GM12878 (cell line): Measurements from ENCODE around the gene ZMIZ1. TPM values are rescaled to one million over a fixed set of nuclear protein-coding genes. Genes with fewer than 3 reads are reported as not detected.

Experiments used
- ATAC-seq: fragments of 200-7000 bp; cut with Tn5 transposase; 3 replicates; pipeline ENCODE4 v1.9.1; 2020; ENCODE audit warnings: mild to moderate bottlenecking, moderate library complexity
- BruUV-seq: library from RNA; stranded (reverse); fragments of 400-500 nt; replicated peaks from 2 replicates; lab custom pipeline; 2021; lab: Mats Ljungman, UMichigan
- CTCF ChIA-PET: fragments of 300-600 bp; sonication (Branson Sonifier 250); formaldehyde crosslinking; extraction: SDS; loops from one replicate; lab custom pipeline; 2021; ENCODE audit warnings: inconsistent platforms; lab: Yijun Ruan, JAX
- POLR2A ChIA-PET: fragments of 350-600 bp; formaldehyde crosslinking; extraction: SDS; loops from one replicate; lab custom pipeline; 2021; ENCODE audit warnings: inconsistent platforms; lab: Charles Lee
- RAD21 ChIA-PET: fragments of 300-600 bp; sonication (Branson Sonifier 250); formaldehyde crosslinking; loops from one replicate; lab custom pipeline; 2023; ENCODE audit warnings: antibody characterized with exemption; ENCODE audit not compliant: unreplicated experiment; lab: Charles Lee
- SMC1A ChIA-PET: fragments of 300-600 bp; sonication (Branson Sonifier 250); formaldehyde crosslinking; loops from one replicate; lab custom pipeline; 2023; ENCODE audit not compliant: unreplicated experiment, uncharacterized antibody; lab: Charles Lee
- DNase-seq: peaks from one replicate; pipeline ENCODE4 v3.0.0-alpha.2; 2011; ENCODE audit warnings: low read depth, low spot score
- FAIRE-seq: peaks from 3 replicates; lab custom pipeline; 2011; peaks lifted over from hg19 to GRCh38; lab: Jason Lieb, UNC
- H2AFZ ChIP-seq: 2 replicates; pipeline ENCODE4 v1.6.0; 2011; ENCODE audit warnings: low read depth, low read length, control low read depth; ENCODE audit not compliant: control insufficient read depth
- H3K27ac ChIP-seq: 2 replicates; pipeline ENCODE4 v1.5.1; 2011; ENCODE audit warnings: control low read depth; ENCODE audit not compliant: control insufficient read depth, insufficient read depth
- H3K27me3 ChIP-seq, 2 experiments: replicated peaks in 1 of 2; 2 replicates each; pipeline versions ENCODE4 v1.6.0 to v1.6.1; 2011; ENCODE audit warnings: low read length in 1 of 2; ENCODE audit not compliant: control insufficient read depth in 2 of 2, insufficient read depth in 2 of 2
- H3K36me3 ChIP-seq, 2 experiments: 2 replicates each; pipeline ENCODE4 v1.5.1; 2011; ENCODE audit warnings: low read length in 1 of 2; ENCODE audit not compliant: control insufficient read depth in 2 of 2, insufficient read depth in 2 of 2
- H3K4me1 ChIP-seq: 2 replicates; pipeline ENCODE4 v1.6.1; 2011; ENCODE audit warnings: mild to moderate bottlenecking, low read length, moderate library complexity, mixed read lengths; ENCODE audit not compliant: control insufficient read depth, insufficient read depth
- H3K4me2 ChIP-seq: 2 replicates; pipeline ENCODE4 v1.6.0; 2011; ENCODE audit warnings: control low read depth; ENCODE audit not compliant: control insufficient read depth, insufficient read depth
- H3K4me3 ChIP-seq: fragments of 200-600 bp; sonication (generic); 2 replicates; pipeline ENCODE4 v1.5.1; 2016
- H3K79me2 ChIP-seq: 2 replicates; pipeline ENCODE4 v1.6.0; 2011; ENCODE audit warnings: low read length; ENCODE audit not compliant: control insufficient read depth, insufficient read depth
- H3K9ac ChIP-seq: 2 replicates; pipeline ENCODE4 v1.8.0; 2011; ENCODE audit warnings: low read length, control low read depth, mixed read lengths; ENCODE audit not compliant: control insufficient read depth, insufficient read depth
- H3K9me3 ChIP-seq: replicated peaks from 3 replicates; pipeline ENCODE4 v1.5.1; 2011; ENCODE audit warnings: mild to moderate bottlenecking, low read length; ENCODE audit not compliant: control insufficient read depth, insufficient read depth
- H4K20me1 ChIP-seq: 2 replicates; pipeline ENCODE4 v1.6.0; 2011; ENCODE audit not compliant: control insufficient read depth, insufficient read depth
- BRCA1 ChIP-seq: IDR thresholded peaks from 2 replicates; pipeline ENCODE4 v1.6.1; 2011; ENCODE audit warnings: low read depth, low read length, improper control_type of control experiment
- HDAC6 ChIP-seq: fragments of 200-600 bp; sonication (generic); IDR thresholded peaks from one replicate; pipeline ENCODE4 v1.8.0; 2017; ENCODE audit warnings: antibody characterized with exemption; ENCODE audit not compliant: unreplicated experiment
- MAX ChIP-seq: IDR thresholded peaks from 2 replicates; pipeline ENCODE4 v1.6.1; 2012; ENCODE audit warnings: low read depth, low read length, improper control_type of control experiment
- REST ChIP-seq: IDR thresholded peaks from 2 replicates; pipeline ENCODE4 v1.6.1; 2012; ENCODE audit warnings: mild to moderate bottlenecking, low read depth, low read length
- SKIL ChIP-seq: fragments of 450-650 bp; IDR thresholded peaks from 2 replicates; pipeline ENCODE4 v1.6.1; 2017; ENCODE audit warnings: mild to moderate bottlenecking, low read depth, inconsistent platforms; ENCODE audit not compliant: poor library complexity, severe bottlenecking
- SUPT20H ChIP-seq: IDR thresholded peaks from 2 replicates; pipeline ENCODE4 v1.6.1; 2011; ENCODE audit warnings: low read depth, mild to moderate bottlenecking, low read length, moderate library complexity, borderline replicate concordance; ENCODE audit not compliant: control insufficient read depth
- ZNF217 ChIP-seq: fragments of 450-650 bp; IDR thresholded peaks from 2 replicates; pipeline ENCODE4 v1.6.1; 2017; ENCODE audit warnings: antibody characterized with exemption, mild to moderate bottlenecking
- WGBS: methylation state at CpG from one replicate; pipeline ENCODE4 v1.1.6; 2016; ENCODE audit warnings: low lambda C conversion rate; ENCODE audit not compliant: insufficient replicate concordance, insufficient coverage; ENCODE audit errors: missing lambda C conversion rate; 5-methylcytosine and 5-hydroxymethylcytosine counted together
- in situ Hi-C: fragments of 300-500 bp; cut with MboI; formaldehyde crosslinking; loops from 9 replicates; pipeline ENCODE4 v1.14.3; 2018; ENCODE audit warnings: mixed read lengths
- intact Hi-C: fragments of 100-400 bp; cut with micrococcal nuclease; formaldehyde crosslinking; loops from one replicate; pipeline ENCODE4 v1.14.2; 2022; ENCODE audit not compliant: unreplicated experiment
- polyA plus RNA-seq, 11 experiments: library from polyadenylated mRNA; depleted of rRNA in 4 of 11; unstranded in 6 of 11; stranded (reverse) in 5 of 11; fragments of >200 nt; fragmentation: Nextera tagmentation in 4 of 11; fragmentation: Illumina TruSeq in 1 of 11; extraction: Ambion mirVana in 4 of 11; extraction: Trizol in 1 of 11; gene quantifications; 1 replicate in 1 of 11; 2 replicates in 10 of 11; pipeline versions ENCODE4 v1.2.1 to v1.2.3, GENCODE V29; 2011 to 2016; ENCODE audit warnings: inconsistent platforms in 2 of 11, missing spikeins in 2 of 11, low read depth in 1 of 11
- total RNA-seq, 4 experiments: library from RNA; depleted of rRNA in 3 of 4; stranded (reverse); fragments of >200 nt in 3 of 4; fragmentation: Illumina TruSeq in 1 of 4; extraction: Trizol in 1 of 4; gene quantifications; 2 replicates each; pipeline versions ENCODE4 v1.2.1 to v1.2.3, GENCODE V29; 2013 to 2021
- TF ChIP-seq, protein P1 (sequence below): fragments of 450-650 bp; IDR thresholded peaks from 2 replicates; pipeline ENCODE4 v1.6.1; 2016; ENCODE audit warnings: mild to moderate bottlenecking

Gene ZMIZ1
- total and polyA plus RNA-seq, 10 of the 15 experiments (the other 5 are each of a cell fraction or from before 2014, with no cell fraction given) = 3.1 to 82.3 (median 14.9) TPM

- whole genome bisulfite sequencing = 49% methylated on average over 4 of the region's 4 CpGs
- no peak overlapping the region for H3K4me3 ChIP-seq
- no peaks in the 10 kb centered on the region for H3K27me3 ChIP-seq
- ATAC-seq (no peak), DNase-seq (no peak), FAIRE-seq (no peak)
- no peaks in the 10 kb centered on the region for H3K79me2 ChIP-seq
- no peaks in the 10 kb centered on the region for H4K20me1 ChIP-seq
- in situ Hi-C loops = no loop called here
- POLR2A ChIA-PET = no interaction called here
- peaks cover 8% of the 10 kb centered on the region for H3K4me1 ChIP-seq
- RAD21 ChIA-PET = no interaction called here
- CTCF ChIA-PET = no interaction called here
- TF ChIP-seq ZNF217 (peak; percentile 43; the same call in 1 of the 2 replicates), SKIL (no peak)
- no peak overlapping the region for H3K27ac ChIP-seq
- BruUV-seq = no TSS peak
- H3K9me3 ChIP-seq = no peaks in the 10 kb centered on the region
- H3K9ac ChIP-seq = no peak overlapping the region
- H3K36me3 ChIP-seq = no peaks in the 10 kb centered on the region
- no peak overlapping the region for H3K4me2 ChIP-seq
- no peak overlapping the region for H2AFZ ChIP-seq
- SMC1A ChIA-PET = no interaction called here
- intact Hi-C loops = no loop called here
These were observed 21.2 kb upstream of the ZMIZ1 start for GRCh38 chr10:79047584-79047874.

DNA sequence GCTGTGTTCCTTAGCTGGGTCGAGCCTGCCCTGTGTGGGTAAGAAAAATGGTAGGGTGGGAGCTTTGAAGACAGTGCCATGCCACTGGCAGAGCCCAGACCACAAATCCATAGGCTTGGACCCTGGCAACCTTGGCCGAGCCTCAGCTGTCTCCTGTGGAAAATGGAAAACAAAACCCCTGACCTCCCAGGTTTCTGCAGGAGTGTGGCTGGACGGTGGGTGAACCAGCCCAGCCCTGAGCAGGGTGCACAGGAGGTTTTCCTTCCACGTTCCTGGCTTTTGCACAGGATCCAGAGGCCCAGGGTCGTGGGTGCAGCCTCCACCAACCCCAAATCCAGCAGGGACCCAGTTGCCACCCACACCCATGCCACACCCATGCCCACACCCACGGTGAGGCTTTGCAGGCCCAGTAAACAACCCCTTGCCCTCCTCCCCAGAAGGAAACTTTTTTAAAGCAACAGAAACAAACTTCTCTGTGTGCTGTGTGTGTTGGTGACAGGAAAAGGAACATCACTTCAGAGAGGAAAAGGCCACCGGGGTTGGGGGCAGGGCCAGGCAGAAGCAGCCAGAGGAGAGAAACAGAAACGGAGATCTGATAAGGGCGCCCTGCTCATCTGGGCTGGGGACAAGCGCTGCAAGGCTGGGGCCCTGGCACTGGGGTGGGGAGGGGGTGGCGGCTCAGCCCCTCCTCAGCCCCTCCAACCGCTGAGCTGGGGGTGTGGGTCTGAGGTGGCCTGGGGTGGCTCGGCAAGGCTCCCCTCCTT is 20.7 kb upstream of the ZMIZ1 start:
- H3K9ac ChIP-seq = no peak overlapping the region
- ChIA-PET SMC1A (no interaction called here), CTCF (interaction anchor here (0.5 to 1.0 kb wide), 2 partner anchors 77 to 147 kb away, joined by 3 read pairs; no protein-coding TSS in a partner anchor), RAD21 (no interaction called here), POLR2A (interaction anchor here (0.6 kb wide), 1 partner anchor 14 kb away, joined by 4 read pairs; no protein-coding TSS in a partner anchor)
- no peak overlapping the region for H3K27ac ChIP-seq
- DNase-seq = no peak
- 6% methylated on average over 13 of the region's 13 CpGs for WGBS
- peaks cover 8% of the 10 kb centered on the region for H3K4me1 ChIP-seq
- H3K36me3 ChIP-seq = no peaks in the 10 kb centered on the region
- FAIRE-seq = no peak
- peak overlapping the region; percentile 42 for H2AFZ ChIP-seq
- no TSS peak for BruUV-seq
- no peaks in the 10 kb centered on the region for H3K79me2 ChIP-seq
- no peak overlapping the region for H3K4me3 ChIP-seq
- peak; percentile 37 for ATAC-seq
- no peaks in the 10 kb centered on the region for H3K27me3 ChIP-seq
- in situ Hi-C loops = no loop called here
- H3K4me2 ChIP-seq = no peak overlapping the region
- no peaks in the 10 kb centered on the region for H3K9me3 ChIP-seq
- intact Hi-C loops = no loop called here
- no peaks in the 10 kb centered on the region for H4K20me1 ChIP-seq
- TF ChIP-seq HDAC6 (no peak), BRCA1 (no peak), REST (no peak), SUPT20H (no peak), MAX (no peak)
- TF ChIP-seq, protein P1, sequence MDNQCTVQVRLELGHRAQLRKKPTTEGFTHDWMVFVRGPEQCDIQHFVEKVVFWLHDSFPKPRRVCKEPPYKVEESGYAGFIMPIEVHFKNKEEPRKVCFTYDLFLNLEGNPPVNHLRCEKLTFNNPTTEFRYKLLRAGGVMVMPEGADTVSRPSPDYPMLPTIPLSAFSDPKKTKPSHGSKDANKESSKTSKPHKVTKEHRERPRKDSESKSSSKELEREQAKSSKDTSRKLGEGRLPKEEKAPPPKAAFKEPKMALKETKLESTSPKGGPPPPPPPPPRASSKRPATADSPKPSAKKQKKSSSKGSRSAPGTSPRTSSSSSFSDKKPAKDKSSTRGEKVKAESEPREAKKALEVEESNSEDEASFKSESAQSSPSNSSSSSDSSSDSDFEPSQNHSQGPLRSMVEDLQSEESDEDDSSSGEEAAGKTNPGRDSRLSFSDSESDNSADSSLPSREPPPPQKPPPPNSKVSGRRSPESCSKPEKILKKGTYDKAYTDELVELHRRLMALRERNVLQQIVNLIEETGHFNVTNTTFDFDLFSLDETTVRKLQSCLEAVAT = no peak
